Transverse colon (tissue), 3 donors: Measurements from ENCODE around the gene RNF44.

Experiments
- CTCF ChIP-seq, 5 experiments: fragments of 200-600 bp in 3 of 5; fragments of 450-650 bp in 2 of 5; sonication (generic) in 3 of 5; IDR thresholded peaks; 1 replicate in 2 of 5; 2 replicates in 3 of 5; pipeline ENCODE4 v1.5.1; 2016 to 2017; ENCODE audit warnings: antibody characterized with exemption in 5 of 5, inconsistent platforms in 3 of 5, mild to moderate bottlenecking in 2 of 5, moderate library complexity in 1 of 5
- EP300 ChIP-seq: sonication (generic); formaldehyde crosslinking; IDR thresholded peaks from one replicate; pipeline ENCODE4 v1.6.1; 2017; ENCODE audit warnings: antibody characterized with exemption, low read depth
- POLR2A ChIP-seq: fragments of 450-650 bp; IDR thresholded peaks from one replicate; pipeline ENCODE4 v1.6.1; 2016; ENCODE audit warnings: antibody characterized with exemption, mild to moderate bottlenecking, moderate library complexity

- TF ChIP-seq CTCF (IDR thresholded peaks at IDR 0.05) (no peak), POLR2A (peak; percentile 6), EP300 (no peak)
These were observed 4.4 kb downstream of the RNF44 start for GRCh38 chr5:176532795-176533194.
